Left renal pelvis (tissue), 4 donors: ENCODE data around the gene BRAT1. TPM values are rescaled to one million over a fixed set of nuclear protein-coding genes. Genes with fewer than 3 reads are reported as not detected.
"Not testable (repeated sequence)": the region's sequence is repeated elsewhere in the genome, so short reads cannot be mapped to it uniquely, and the experiment has no call there.

Experiments used
- DNase-seq, 4 donors: peaks; one replicate each; pipeline ENCODE4 v3.0.0-alpha.2; 2013; ENCODE audit warnings: low read depth in 4 of 4, low spot score in 3 of 4
- polyA plus RNA-seq, 4 donors: library from polyadenylated mRNA; unstranded; fragments of 120-200 nt; gene quantifications; one replicate each; pipeline ENCODE4 v1.2.1, GENCODE V29; 2013; ENCODE audit not compliant: insufficient read length in 4 of 4

Gene BRAT1
- polyA plus RNA-seq, 4 donors: 23.1 to 40.9 (median 25.2) TPM

DNA sequence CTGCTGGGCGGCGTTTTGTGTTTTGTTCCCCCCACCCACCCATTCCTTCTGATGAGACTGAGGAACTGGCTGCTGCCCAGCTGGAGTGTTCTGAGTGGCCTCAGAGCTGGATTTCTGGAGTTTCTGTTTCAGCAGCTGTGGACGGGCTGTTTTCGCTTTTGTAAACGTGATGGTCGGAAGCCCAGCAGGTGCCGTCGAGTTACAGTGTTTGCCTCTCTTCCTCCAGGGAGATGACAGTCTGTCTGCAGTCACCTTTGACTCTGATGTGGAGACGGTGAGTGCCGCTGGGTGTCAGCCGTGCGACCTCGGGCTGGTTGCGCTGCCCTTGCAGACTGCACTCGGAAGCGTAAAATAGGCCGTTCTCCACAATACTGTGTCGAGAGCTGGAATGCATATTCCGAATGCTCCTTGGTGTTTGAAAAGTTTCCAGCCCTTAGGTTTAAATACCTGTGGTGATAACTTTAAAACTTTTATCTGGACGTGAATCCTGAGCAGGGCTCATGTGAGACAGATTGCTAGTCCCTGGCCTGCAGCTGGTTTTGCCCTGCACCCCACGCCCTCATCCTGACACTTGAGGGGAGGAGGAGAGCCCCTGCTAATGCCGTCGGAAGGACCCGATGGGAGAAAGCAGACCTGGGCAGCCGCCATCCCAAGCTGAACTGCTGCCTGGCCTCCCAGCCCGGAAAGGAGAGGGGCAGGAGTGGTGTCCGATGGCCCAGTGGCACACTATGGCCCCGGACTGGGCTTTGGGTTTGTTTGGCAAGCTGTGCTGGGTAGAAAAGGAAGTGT lies 11.8 kb upstream of the BRAT1 start:
- DNase-seq: no peak

DNA sequence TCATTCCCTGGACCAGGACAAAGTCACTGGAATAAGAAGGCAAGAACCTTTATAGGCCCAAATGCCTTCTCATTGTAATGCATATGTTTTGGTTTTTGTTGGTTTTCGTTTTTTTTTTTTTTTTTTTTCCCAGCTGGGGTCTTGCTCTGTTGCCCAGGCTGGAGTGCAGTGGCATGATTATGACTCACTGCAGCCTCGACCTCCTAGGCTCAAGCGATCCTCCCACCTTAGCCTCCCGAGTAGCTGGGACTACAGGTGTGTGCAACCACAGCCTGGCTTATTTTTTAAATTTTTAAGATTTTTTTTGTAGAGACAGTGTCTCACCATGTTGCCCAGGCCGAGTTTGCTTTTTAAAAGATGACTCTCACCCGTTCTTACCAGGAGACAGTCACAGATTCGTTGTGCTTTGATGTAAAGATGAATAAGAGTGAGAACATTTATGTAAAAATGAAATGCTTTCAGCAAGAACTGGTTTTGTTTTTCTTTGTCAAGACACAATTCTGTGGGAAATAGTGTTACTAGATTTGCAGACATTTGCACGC lies 11.1 kb upstream of the BRAT1 start:
- no peak for DNase-seq

DNA sequence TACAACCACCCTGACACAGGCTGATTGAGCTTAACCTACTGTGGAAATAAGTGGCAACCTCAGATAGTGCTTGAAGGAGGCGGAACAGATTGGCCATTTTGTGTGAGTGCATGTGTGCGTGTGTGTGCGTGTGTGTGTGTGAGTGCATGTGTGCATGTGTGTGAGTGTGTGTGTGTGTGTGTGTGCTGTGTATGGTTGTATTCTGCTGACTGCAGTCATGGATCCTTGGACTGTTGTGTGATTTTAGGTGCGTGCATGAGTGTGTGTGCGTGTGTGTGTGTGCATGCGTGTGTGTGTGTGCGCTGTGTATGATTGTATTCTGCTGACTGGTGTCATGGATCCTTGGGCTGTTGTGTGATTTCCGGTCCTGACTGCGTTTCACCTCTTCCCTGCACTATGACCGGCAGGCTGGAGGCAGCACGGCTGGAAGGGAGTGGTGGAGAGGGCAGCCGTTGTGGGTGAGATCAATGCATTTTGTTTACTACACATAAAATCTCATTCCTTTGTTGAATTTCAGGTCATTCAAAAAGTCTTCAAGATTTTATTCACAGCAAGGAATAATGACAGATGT lies 9.7 kb upstream of the BRAT1 start:
- no peak for DNase-seq

DNA sequence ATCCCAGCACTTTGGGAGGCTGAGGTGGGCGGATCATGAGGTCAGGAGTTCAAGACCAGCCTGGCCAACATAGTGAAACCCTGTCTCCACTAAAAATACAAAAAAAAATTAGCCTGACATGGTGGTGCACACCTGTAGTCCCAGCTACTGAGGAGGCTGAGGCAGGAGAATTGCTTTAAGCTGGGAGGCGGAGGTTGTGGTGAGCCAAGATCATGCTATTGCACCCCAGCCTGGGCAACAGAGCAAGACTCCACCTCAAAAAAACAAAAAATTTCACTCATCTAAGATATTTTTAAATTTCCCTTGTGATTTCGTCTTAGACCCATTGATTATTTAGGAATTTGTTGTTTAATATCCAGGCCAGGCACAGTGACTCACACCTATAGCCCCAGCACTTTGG lies 8.6 kb upstream of the BRAT1 start:
- DNase-seq: not testable (repeated sequence)

DNA sequence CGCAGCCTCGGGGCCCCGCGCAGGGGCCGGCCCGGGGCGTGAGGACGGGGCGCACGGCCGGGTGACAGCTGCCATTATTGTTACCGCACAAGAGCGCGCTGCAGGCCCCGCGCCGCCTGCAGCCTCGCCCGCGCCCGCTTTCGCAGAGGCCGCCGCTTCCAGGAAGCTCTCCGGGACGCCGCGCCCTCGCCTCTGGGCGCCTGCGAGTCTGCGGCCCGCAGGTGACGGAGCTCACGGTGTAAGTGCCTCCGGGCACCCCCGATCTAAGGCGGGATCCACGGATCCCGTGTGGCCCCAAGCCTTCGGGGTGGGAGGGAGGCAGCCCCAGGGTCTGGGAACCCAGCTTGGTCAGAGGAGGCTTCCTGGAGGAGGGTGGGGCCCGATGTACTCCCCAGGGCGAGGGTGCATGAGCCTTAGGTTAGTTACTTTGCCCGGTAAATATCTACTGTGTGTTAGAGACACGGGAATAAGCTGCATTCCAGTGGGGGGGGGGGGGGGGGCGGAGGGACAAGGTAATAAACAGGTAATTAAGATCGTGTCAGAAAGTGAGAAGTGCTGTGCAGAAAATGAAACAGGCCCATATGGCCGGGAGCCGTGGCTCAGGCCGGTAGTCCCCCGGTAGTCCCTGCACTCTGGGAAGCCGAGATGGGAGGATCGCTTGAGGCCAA lies 4.1 kb upstream of the BRAT1 start:
- no peak for DNase-seq

DNA sequence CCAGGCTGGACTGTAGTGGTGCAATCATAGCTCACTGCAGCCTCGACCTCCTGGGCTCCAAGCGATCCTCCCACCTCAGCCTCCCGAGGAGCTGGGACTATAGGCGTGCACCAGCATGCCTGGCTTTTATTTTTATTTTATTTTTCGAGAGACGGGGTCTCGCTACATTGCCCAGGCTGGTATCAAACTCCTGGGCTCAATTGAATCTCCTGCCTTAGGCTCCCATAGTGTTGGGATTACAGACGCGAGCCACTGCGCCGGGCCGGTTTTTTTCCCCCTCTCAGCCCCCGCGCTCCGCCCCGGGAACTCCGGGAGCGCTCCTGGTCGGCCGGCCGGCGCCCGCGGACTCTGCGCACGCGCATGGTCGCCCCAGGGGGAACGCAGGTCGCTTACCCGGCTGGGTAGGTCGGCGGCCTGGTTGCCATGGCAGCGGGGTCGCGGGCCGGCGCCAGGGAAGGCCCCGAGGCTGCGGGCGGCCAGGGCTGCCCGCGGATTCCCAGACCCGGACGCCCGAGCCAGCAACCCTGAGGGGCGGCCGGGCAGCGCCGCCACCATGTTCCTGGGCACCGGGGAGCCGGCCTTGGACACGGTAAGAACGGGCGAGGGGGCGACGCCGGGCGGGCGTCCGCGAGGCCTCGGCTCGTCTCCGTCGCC lies 3.4 kb upstream of the BRAT1 start, which contains the start of gene IQCE:
IQCE (plus strand) TSS at position 351 of the 654 bp plus-strand sequence; CDS start at position 554, 203 bp downstream.
- DNase-seq: peak; percentile 64 to 81 (median 78)

DNA sequence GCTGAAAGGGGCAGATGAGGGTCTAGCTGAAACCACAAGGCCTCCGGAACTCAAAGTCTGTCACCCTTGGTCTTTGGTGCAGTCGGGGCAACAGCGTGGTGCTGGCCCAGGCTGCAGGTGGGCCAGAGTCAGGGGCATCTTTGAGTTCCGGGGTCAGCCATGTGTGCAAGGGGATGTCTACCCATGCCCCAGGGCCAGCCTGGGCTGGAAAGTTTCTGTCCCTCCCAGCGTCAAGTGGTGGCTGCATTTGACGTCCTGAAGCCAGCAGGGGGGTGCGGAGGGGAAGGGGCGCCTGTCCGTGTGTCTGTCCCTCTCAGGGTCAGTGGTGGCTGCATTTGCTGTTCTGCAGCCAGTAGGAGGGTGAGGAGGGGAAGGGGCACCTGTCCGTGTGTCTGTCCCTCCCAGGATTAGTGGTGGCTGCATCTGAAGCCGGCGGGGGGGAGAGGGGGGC lies 638 bp downstream of the BRAT1 start:
- DNase-seq: no peak

DNA sequence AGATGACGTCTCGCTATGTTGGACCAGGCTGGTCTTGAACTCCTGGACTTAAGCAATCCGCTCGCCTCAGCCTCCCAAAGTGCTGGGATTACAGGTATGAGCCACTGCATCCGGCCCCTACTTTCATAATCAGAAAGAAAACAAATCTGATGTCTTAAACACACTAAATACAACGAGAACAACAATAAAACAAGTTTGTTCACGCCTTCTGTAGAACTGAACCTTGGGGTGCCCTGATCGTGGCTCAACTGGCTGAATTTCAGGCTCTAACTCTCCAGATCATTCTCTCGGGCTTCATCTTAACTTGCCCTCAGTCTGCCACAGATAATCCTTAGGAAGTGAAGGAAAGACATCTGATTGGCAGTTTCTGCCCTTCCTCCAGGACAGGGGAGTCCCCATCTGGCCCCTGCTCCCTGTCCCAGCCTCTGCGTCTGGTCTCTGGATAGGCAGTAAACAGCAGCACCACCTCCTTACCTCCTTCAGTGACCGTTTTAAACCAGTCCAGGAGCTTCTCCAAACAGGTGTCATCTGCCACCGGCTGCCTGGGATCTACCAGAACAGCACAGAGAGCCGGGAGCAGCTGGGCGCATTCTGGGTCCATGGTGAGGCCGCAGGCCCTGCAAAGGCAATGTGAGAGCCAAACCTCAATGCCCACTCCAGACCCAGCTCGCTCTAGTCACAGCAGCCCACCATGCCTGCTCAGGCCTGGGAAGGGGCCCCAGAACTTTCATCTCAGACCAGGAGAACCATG lies 1.3 kb downstream of the BRAT1 start:
- no peak for DNase-seq

DNA sequence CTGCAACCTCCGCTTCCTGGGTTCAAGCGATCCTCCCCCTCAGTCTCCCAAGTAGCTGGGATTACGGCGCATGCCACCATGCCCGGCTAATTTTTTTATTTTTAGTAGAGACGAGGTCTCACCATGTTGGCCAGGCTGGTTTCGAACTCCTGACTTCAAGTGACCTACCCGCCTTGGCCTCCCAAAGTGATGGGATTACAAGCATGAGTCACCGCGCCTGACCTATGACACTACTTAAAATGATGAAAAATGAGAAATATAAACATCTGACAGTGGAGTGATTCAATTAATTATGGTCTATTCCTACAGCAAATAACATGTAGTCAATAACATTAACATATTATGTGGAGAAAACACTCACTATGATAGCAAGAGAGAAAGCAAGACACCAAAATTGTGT lies 2.2 kb downstream of the BRAT1 start:
- DNase-seq: no peak

DNA sequence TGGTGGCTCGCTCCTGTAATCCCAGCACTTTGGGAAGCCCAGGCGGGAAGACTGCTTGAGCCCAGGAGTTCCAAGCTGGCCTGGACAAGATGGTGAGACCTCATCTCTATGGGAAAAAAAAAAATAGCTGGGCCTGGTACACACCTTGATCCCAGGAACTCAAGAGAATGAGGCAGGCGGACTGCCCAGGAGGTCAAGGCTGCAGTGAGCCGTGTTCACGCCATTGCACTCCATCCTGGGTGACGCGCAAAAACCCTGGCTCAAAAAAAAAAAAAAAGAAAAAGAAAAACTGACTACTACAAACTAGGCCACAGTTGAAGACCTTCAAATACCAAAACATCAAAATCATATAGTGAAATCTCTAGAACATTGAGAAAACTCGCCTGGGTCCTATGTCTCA lies 3.9 kb downstream of the BRAT1 start:
- no peak for DNase-seq

DNA sequence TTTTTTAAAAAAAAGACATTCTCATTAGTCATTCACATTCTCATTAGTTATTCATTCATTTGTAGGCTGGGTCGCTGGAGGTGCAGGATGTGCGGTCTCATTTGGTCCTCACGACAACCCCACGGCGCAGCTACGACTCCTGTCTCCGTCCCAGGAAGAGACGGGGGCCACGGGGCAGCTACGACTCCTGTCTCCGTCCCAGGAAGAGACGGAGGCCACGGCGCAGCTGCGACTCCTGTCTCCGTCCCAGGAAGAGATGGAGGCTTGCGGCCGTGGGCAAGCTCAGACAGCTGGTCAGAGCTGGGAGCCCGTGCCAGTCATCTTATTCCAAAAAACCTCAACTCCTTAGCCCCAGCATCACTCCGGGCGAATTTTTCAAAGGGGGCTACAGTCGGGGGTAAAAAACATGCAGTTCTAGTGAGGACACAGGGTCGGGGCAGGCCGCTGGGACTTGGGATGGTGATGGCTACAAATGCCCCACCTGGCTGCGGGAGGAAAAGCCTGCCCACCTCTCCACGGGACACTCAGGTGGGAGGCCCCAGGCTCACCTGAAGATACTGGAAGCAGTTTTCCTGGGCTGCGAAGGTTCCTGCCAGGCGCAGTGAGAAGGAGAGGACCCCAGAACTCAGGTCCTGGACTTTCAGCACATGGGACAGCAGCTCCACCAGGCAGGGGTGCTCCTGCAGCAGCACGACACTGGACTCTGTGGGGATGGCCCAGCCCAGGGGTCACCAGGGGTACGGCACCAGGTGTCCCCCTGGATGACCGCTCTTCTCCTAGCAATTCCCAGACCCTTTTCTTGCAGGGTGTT lies 8.3 kb downstream of the BRAT1 start:
- no peak for DNase-seq

DNA sequence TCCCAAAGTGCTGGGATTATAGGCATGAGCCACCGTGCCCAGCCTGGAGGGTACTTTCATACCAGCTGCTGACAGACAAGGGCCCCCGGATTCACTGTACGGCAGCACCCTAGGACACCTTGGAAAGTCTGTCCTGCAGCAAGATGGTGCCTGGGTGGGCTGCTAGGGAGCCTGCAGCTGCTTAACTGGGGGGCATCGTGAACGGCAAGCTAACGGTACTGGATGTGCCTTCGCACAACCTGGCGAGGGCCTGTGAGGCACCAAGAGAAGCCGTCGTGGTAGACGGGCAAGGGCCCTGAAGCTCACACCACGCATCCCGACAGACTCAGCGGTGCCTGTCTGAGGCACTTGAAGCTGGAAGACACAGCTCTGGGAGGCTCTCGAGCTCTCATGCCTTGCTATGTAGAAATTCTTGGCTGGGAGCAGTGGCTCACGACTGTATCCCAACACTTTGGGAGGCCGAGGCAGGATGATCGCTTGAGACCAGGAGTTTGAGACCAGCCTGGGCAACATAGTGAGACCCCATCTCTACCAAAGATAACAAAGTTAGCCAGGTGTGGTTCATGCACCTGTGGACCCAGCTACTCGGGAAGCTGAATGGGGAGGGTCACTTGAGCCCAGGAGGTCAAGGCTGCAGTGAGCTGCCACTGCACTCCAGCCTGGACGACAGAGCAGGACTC lies 9.4 kb downstream of the BRAT1 start:
- no peak for DNase-seq

DNA sequence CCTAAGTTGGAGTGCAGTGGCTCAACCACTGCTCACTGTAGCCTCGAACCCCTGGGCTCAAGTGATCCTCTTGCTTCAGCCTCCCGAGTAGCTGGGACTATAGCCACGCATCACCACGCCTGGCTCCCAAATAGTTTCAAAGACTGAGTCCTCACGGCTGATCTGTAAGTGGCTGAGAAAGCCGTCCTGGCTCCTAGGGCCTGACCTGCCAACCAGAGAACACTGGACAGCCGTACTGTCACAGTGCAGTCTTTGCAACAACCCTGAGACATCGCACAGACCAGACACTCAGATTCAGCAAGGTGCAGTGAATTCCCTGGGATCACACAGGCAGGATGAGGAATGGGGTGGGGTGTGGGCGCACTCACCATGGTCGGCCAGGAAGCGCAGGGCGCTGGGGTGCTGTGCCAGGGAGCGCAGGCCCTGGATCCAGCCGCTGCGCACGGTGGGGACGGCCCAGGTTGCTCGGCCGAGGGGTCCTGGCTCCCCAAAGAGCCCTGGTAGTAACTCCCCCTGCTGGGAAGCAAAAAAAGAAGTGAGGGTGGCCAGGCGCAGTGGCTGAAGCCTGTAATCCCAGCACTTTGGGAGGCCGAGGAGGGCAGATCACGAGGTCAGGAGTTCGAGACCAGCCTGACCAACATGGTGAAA lies 10.7 kb downstream of the BRAT1 start:
- no peak for DNase-seq

DNA sequence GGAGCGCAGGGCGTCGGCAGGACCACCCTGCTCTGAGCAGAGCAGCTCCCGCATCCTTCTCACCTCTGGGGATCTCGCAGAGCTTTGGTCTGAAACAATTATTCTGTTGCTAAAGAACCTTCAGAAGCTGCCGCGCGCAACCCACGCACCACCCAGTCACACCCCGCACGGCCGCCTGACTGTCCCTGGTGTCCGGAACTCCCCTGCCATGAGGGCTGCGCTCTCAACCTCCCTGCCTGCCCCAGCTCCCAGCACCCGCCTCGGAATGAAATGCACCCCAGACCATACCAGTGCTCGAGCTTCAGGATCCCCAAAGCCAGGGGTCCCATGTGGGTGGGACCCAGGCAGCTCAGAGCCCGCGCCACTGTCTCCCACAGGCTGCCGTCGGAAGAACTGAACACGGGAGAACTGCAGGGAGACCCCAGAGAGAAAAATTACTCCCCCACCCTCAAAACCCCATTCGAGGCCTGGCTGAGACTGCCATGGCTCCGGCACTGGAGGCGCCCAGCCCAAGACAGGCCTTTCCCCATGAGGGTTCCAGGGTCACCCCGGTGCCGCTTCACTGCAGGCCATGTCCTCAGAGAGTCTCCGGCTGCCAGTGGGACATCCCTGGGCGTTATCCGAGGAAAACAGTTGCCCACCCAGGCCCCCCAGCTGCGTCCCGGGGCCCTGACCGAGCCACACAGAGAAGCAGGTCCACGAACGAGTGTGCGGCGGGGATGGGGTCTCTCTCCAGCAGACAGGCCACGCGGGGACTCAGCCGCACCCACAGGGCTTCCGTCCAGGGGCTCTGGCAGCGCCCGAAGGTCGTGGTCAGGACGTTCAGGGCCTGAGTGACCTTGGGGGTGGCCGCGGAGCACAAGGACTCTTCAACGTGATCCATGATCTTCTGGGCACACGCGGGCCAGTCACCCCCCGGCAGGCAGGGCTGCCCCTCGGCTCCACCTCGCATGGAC lies 12.1 kb downstream of the BRAT1 start:
- DNase-seq: no peak

DNA sequence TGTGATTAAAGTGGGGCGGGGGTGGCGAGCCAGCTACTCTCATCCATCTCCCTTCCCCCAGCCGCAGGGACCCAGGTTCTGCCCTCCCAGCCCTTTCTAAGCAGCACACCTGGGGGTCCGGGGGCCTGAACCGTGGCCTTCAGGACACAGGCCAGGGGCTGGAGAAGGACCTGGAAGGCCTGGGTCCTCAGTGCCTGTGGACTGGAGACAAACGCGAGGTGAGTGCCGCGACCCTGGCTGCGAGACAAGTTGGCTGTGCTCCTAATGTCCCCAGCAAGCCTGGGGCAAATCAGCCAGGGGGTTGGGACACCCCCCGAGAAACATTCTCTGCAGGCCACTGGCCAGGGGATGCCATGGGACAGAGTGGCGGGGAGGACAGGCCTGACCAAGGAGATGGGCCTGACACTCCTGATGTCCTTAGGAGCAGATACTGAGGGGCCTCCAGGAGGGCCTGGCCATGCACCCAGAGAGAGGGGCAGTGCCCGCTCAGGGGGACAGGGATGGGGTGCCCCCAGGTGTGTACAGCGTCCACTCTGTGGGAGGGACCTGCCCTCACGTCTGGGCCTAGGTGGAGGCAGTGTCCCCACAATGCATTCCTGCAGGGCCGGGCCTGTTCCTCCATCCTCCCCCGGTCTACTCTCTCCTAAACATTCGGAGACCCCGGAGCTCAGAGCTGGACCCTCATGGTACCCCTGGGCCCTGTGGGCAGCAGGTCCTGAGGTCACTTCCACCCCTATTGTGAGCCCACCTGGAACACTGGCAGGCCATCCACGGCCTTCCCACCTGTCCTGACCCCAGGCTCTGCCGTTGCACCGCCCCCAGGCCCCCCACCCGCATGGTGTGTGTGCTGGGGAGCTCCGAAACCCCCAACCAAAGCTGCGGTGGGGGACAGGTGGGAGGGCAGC lies 13.1 kb downstream of the BRAT1 start:
- DNase-seq: no peak
